GM12878 (cell line): Measurements from ENCODE around the gene TSPEAR. TPM values are rescaled to one million over a fixed set of nuclear protein-coding genes. Genes with fewer than 3 reads are reported as not detected.
A peak's percentile ranks its signal among the peaks of the same experiment; 100 is the strongest.

ENCODE experiments used
- ATAC-seq: fragments of 200-7000 bp; cut with Tn5 transposase; 3 replicates; pipeline ENCODE4 v1.9.1; 2020; ENCODE audit warnings: mild to moderate bottlenecking, moderate library complexity
- BruUV-seq: library from RNA; stranded (reverse); fragments of 400-500 nt; replicated peaks from 2 replicates; lab custom pipeline; 2021; lab: Mats Ljungman, UMichigan
- CTCF ChIA-PET: fragments of 300-600 bp; sonication (Branson Sonifier 250); formaldehyde crosslinking; extraction: SDS; loops from one replicate; lab custom pipeline; 2021; ENCODE audit warnings: inconsistent platforms; lab: Yijun Ruan, JAX
- POLR2A ChIA-PET: fragments of 350-600 bp; formaldehyde crosslinking; extraction: SDS; loops from one replicate; lab custom pipeline; 2021; ENCODE audit warnings: inconsistent platforms; lab: Charles Lee
- RAD21 ChIA-PET: fragments of 300-600 bp; sonication (Branson Sonifier 250); formaldehyde crosslinking; loops from one replicate; lab custom pipeline; 2023; ENCODE audit warnings: antibody characterized with exemption; ENCODE audit not compliant: unreplicated experiment; lab: Charles Lee
- SMC1A ChIA-PET: fragments of 300-600 bp; sonication (Branson Sonifier 250); formaldehyde crosslinking; loops from one replicate; lab custom pipeline; 2023; ENCODE audit not compliant: unreplicated experiment, uncharacterized antibody; lab: Charles Lee
- DNase-seq: peaks from one replicate; pipeline ENCODE4 v3.0.0-alpha.2; 2011; ENCODE audit warnings: low read depth, low spot score
- FAIRE-seq: peaks from 3 replicates; lab custom pipeline; 2011; peaks lifted over from hg19 to GRCh38; lab: Jason Lieb, UNC
- H2AFZ ChIP-seq: 2 replicates; pipeline ENCODE4 v1.6.0; 2011; ENCODE audit warnings: low read depth, low read length, control low read depth; ENCODE audit not compliant: control insufficient read depth
- H3K27ac ChIP-seq: 2 replicates; pipeline ENCODE4 v1.5.1; 2011; ENCODE audit warnings: control low read depth; ENCODE audit not compliant: control insufficient read depth, insufficient read depth
- H3K27me3 ChIP-seq, 2 experiments: replicated peaks in 1 of 2; 2 replicates each; pipeline versions ENCODE4 v1.6.0 to v1.6.1; 2011; ENCODE audit warnings: low read length in 1 of 2; ENCODE audit not compliant: control insufficient read depth in 2 of 2, insufficient read depth in 2 of 2
- H3K36me3 ChIP-seq, 2 experiments: 2 replicates each; pipeline ENCODE4 v1.5.1; 2011; ENCODE audit warnings: low read length in 1 of 2; ENCODE audit not compliant: control insufficient read depth in 2 of 2, insufficient read depth in 2 of 2
- H3K4me1 ChIP-seq: 2 replicates; pipeline ENCODE4 v1.6.1; 2011; ENCODE audit warnings: mild to moderate bottlenecking, low read length, moderate library complexity, mixed read lengths; ENCODE audit not compliant: control insufficient read depth, insufficient read depth
- H3K4me2 ChIP-seq: 2 replicates; pipeline ENCODE4 v1.6.0; 2011; ENCODE audit warnings: control low read depth; ENCODE audit not compliant: control insufficient read depth, insufficient read depth
- H3K4me3 ChIP-seq: fragments of 200-600 bp; sonication (generic); 2 replicates; pipeline ENCODE4 v1.5.1; 2016
- H3K79me2 ChIP-seq: 2 replicates; pipeline ENCODE4 v1.6.0; 2011; ENCODE audit warnings: low read length; ENCODE audit not compliant: control insufficient read depth, insufficient read depth
- H3K9ac ChIP-seq: 2 replicates; pipeline ENCODE4 v1.8.0; 2011; ENCODE audit warnings: low read length, control low read depth, mixed read lengths; ENCODE audit not compliant: control insufficient read depth, insufficient read depth
- H3K9me3 ChIP-seq: replicated peaks from 3 replicates; pipeline ENCODE4 v1.5.1; 2011; ENCODE audit warnings: mild to moderate bottlenecking, low read length; ENCODE audit not compliant: control insufficient read depth, insufficient read depth
- H4K20me1 ChIP-seq: 2 replicates; pipeline ENCODE4 v1.6.0; 2011; ENCODE audit not compliant: control insufficient read depth, insufficient read depth
- BHLHE40 ChIP-seq, 2 experiments: fragments of 450-650 bp in 1 of 2; IDR thresholded peaks; 2 replicates each; pipeline ENCODE4 v1.6.1; 2011 to 2017; ENCODE audit warnings: low read depth in 2 of 2, borderline replicate concordance in 1 of 2, improper control_type of control experiment in 1 of 2, low read length in 1 of 2, mild to moderate bottlenecking in 1 of 2
- CBFB ChIP-seq: IDR thresholded peaks from 2 replicates; pipeline ENCODE4 v1.6.1; 2016; ENCODE audit warnings: antibody characterized with exemption, low read depth
- CEBPB ChIP-seq, 2 experiments: fragments of 150-350 bp in 1 of 2; IDR thresholded peaks; 2 replicates each; pipeline ENCODE4 v1.6.1; 2012 to 2014; ENCODE audit warnings: low read depth in 2 of 2, low read length in 2 of 2, borderline replicate concordance in 1 of 2, inconsistent platforms in 1 of 2
- EGR1 ChIP-seq, 2 experiments: IDR thresholded peaks; 1 replicate in 1 of 2; 2 replicates in 1 of 2; pipeline ENCODE4 v1.6.1; 2011 to 2012; ENCODE audit warnings: low read depth in 2 of 2, low read length in 2 of 2, borderline replicate concordance in 1 of 2, mild to moderate bottlenecking in 1 of 2, moderate library complexity in 1 of 2
- FOXM1 ChIP-seq: IDR thresholded peaks from 2 replicates; pipeline ENCODE4 v1.6.1; 2012; ENCODE audit warnings: low read depth, mild to moderate bottlenecking, inconsistent platforms, low read length, moderate library complexity
- HDAC6 ChIP-seq: fragments of 200-600 bp; sonication (generic); IDR thresholded peaks from one replicate; pipeline ENCODE4 v1.8.0; 2017; ENCODE audit warnings: antibody characterized with exemption; ENCODE audit not compliant: unreplicated experiment
- IKZF1 ChIP-seq: fragments of 450-650 bp; conservative IDR thresholded peaks from 2 replicates; pipeline ENCODE4 v1.6.1; 2017; ENCODE audit warnings: antibody characterized with exemption, mild to moderate bottlenecking
- KDM1A ChIP-seq: fragments of 200-600 bp; sonication (generic); IDR thresholded peaks from 2 replicates; pipeline ENCODE4 v1.6.1; 2016; ENCODE audit warnings: borderline replicate concordance
- REST ChIP-seq: IDR thresholded peaks from 2 replicates; pipeline ENCODE4 v1.6.1; 2012; ENCODE audit warnings: mild to moderate bottlenecking, low read depth, low read length
- SMAD1 ChIP-seq: fragments of 450-650 bp; IDR thresholded peaks from 2 replicates; pipeline ENCODE4 v1.6.1; 2018; ENCODE audit warnings: mild to moderate bottlenecking, low read depth; ENCODE audit not compliant: partially characterized antibody
- SUZ12 ChIP-seq: fragments of 200-600 bp; sonication (generic); IDR thresholded peaks from one replicate; pipeline ENCODE4 v1.6.1; 2018; ENCODE audit warnings: antibody characterized with exemption, mild to moderate bottlenecking; ENCODE audit not compliant: unreplicated experiment
- TCF3 ChIP-seq: IDR thresholded peaks from 2 replicates; pipeline ENCODE4 v1.6.1; 2012; ENCODE audit warnings: low read depth, mild to moderate bottlenecking, low read length, borderline replicate concordance; ENCODE audit not compliant: insufficient read depth
- ZNF24 ChIP-seq: fragments of 450-650 bp; IDR thresholded peaks from 2 replicates; pipeline ENCODE4 v1.6.1; 2017; ENCODE audit warnings: antibody characterized with exemption, mild to moderate bottlenecking
- WGBS: methylation state at CpG from one replicate; pipeline ENCODE4 v1.1.6; 2016; ENCODE audit warnings: low lambda C conversion rate; ENCODE audit not compliant: insufficient replicate concordance, insufficient coverage; ENCODE audit errors: missing lambda C conversion rate; 5-methylcytosine and 5-hydroxymethylcytosine counted together
- in situ Hi-C: fragments of 300-500 bp; cut with MboI; formaldehyde crosslinking; loops from 9 replicates; pipeline ENCODE4 v1.14.3; 2018; ENCODE audit warnings: mixed read lengths
- intact Hi-C: fragments of 100-400 bp; cut with micrococcal nuclease; formaldehyde crosslinking; loops from one replicate; pipeline ENCODE4 v1.14.2; 2022; ENCODE audit not compliant: unreplicated experiment
- polyA plus RNA-seq, 11 experiments: library from polyadenylated mRNA; depleted of rRNA in 4 of 11; unstranded in 6 of 11; stranded (reverse) in 5 of 11; fragments of >200 nt; fragmentation: Nextera tagmentation in 4 of 11; fragmentation: Illumina TruSeq in 1 of 11; extraction: Ambion mirVana in 4 of 11; extraction: Trizol in 1 of 11; gene quantifications; 1 replicate in 1 of 11; 2 replicates in 10 of 11; pipeline versions ENCODE4 v1.2.1 to v1.2.3, GENCODE V29; 2011 to 2016; ENCODE audit warnings: inconsistent platforms in 2 of 11, missing spikeins in 2 of 11, low read depth in 1 of 11
- total RNA-seq, 4 experiments: library from RNA; depleted of rRNA in 3 of 4; stranded (reverse); fragments of >200 nt in 3 of 4; fragmentation: Illumina TruSeq in 1 of 4; extraction: Trizol in 1 of 4; gene quantifications; 2 replicates each; pipeline versions ENCODE4 v1.2.1 to v1.2.3, GENCODE V29; 2013 to 2021

TSPEAR gene
- total and polyA plus RNA-seq, 10 of the 15 experiments (the other 5 are each of a cell fraction or from before 2014, with no cell fraction given): not detected

- 38% methylated on average over 14 of the region's 14 CpGs for WGBS
- no peak for DNase-seq
- Histone ChIP-seq H2AFZ (no peak overlapping the region), H3K27me3 (no peaks in the 10 kb centered on the region), H3K9ac (no peak overlapping the region), H3K4me2 (no peak overlapping the region), H3K79me2 (no peaks in the 10 kb centered on the region), H4K20me1 (no peaks in the 10 kb centered on the region), H3K4me1 (no peaks in the 10 kb centered on the region), H3K27ac (no peak overlapping the region), H3K36me3 (no peaks in the 10 kb centered on the region), H3K9me3 (peaks cover 2% of the 10 kb centered on the region; the same call in 1 of the 3 replicates), H3K4me3 (no peak overlapping the region)
- SMC1A ChIA-PET: interaction anchor here (1.3 kb wide), 1 partner anchor 89 kb away, joined by 3 read pairs; no protein-coding TSS in a partner anchor
- no peak for FAIRE-seq
- BruUV-seq: no TSS peak
- RAD21 ChIA-PET: no interaction called here
- in situ Hi-C loops: no loop called here
- ATAC-seq: no peak
- POLR2A ChIA-PET: no interaction called here
- intact Hi-C loops: no loop called here
- CTCF ChIA-PET: no interaction called here
- TF ChIP-seq TCF3 (no peak), BHLHE40 (IDR thresholded peaks at IDR 0.05; ENCODE audit: borderline replicate concordance in 1 of 2, low read depth in 2 of 2, low read length in 1 of 2) (peak in 1 of 2 experiments; percentile 53; a peak in 1 of 4 replicates)
These were observed 58.2 kb downstream of the TSPEAR start for GRCh38 chr21:44653123-44653522.

GRCh38 chr21:44650973-44651675 lies 60.2 kb downstream of the TSPEAR start:
- ATAC-seq (no peak), DNase-seq (no peak), FAIRE-seq (no peak)
- CTCF ChIA-PET: no interaction called here
- intact Hi-C loops (no loop called here), in situ Hi-C loops (no loop called here)
- 14% methylated on average over 12 of the region's 12 CpGs for WGBS
- RAD21 ChIA-PET: no interaction called here
- Histone ChIP-seq H3K79me2 (no peaks in the 10 kb centered on the region), H2AFZ (no peak overlapping the region), H3K4me2 (no peak overlapping the region), H3K27ac (no peak overlapping the region), H3K4me3 (no peak overlapping the region), H3K9me3 (no peaks in the 10 kb centered on the region; the same call in 2 of the 3 replicates), H3K9ac (no peak overlapping the region), H4K20me1 (no peaks in the 10 kb centered on the region), H3K36me3 (no peaks in the 10 kb centered on the region), H3K27me3 (no peaks in the 10 kb centered on the region), H3K4me1 (no peaks in the 10 kb centered on the region)
- BruUV-seq: no TSS peak
- SMC1A ChIA-PET: no interaction called here
- POLR2A ChIA-PET: interaction anchor here (0.5 kb wide), 1 partner anchor 54 kb away, joined by 3 read pairs; no protein-coding TSS in a partner anchor
- TF ChIP-seq KDM1A (no peak), CEBPB (IDR thresholded peaks at IDR 0.05; ENCODE audit: borderline replicate concordance in 1 of 2, low read depth in 2 of 2, low read length in 2 of 2) (no peak), FOXM1 (no peak), EGR1 (IDR thresholded peaks at IDR 0.05; ENCODE audit: borderline replicate concordance in 1 of 2, low read depth in 2 of 2, low read length in 2 of 2) (no peak), SUZ12 (no peak), IKZF1 (no peak), HDAC6 (no peak), REST (no peak), CBFB (no peak), SMAD1 (no peak), ZNF24 (no peak)
